Measurements from ENCODE around the gene MARCHF2.

The MARCHF2 gene

DNA sequence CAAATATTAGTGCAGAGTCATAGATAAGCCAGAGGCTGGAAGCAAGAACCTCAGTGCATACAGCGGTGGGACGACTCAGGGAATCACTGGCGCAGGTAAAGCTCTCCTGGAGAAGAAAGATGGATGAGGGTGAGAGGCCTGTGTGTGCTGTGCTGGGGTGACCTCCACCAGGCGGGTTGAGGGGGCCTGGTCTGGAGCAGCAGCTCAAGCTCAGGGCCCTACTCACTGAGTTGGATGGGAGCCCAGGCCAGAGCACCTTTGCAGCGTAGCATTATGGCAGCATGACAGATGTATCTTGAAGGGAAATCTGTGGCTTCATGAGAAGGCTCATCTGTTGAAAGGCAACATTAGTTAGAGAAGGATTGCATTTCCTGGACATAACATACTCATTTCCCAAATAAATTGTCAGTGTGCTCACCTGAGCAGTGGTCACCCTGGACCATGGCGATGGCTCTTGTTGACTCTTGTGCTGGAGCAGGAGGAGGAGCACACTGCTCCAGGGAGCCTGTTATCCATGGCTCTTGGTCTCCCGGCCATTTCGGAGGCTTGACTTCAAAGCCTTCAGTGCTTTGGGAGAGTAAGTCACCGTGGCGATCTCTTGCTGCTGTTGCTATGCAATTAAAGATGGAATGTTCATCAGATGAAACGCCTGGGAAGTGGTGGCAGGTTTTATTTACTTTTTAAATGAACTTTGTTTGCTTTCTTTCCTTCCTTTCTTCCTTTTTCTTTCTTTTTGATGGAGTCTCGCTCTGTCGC, 56.7 kb downstream of the MARCHF2 start:
- no peak overlapping the region for H2AFZ ChIP-seq (ENCODE audit: low read depth, low read length)
- H3K4me1 ChIP-seq (ENCODE audit: insufficient read depth, low read length), result peaks cover 5% of the 10 kb centered on the region
- H3K27me3 ChIP-seq (ENCODE audit: insufficient read depth, low read length), result no peaks in the 10 kb centered on the region
- H3K4me3 ChIP-seq (ENCODE audit: low read length), result no peak overlapping the region
- H3K36me3 ChIP-seq (ENCODE audit: insufficient read depth, low read length), result peaks cover 87% of the 10 kb centered on the region
- no peaks in the 10 kb centered on the region for H3K9me3 ChIP-seq (ENCODE audit: low read length)

DNA sequence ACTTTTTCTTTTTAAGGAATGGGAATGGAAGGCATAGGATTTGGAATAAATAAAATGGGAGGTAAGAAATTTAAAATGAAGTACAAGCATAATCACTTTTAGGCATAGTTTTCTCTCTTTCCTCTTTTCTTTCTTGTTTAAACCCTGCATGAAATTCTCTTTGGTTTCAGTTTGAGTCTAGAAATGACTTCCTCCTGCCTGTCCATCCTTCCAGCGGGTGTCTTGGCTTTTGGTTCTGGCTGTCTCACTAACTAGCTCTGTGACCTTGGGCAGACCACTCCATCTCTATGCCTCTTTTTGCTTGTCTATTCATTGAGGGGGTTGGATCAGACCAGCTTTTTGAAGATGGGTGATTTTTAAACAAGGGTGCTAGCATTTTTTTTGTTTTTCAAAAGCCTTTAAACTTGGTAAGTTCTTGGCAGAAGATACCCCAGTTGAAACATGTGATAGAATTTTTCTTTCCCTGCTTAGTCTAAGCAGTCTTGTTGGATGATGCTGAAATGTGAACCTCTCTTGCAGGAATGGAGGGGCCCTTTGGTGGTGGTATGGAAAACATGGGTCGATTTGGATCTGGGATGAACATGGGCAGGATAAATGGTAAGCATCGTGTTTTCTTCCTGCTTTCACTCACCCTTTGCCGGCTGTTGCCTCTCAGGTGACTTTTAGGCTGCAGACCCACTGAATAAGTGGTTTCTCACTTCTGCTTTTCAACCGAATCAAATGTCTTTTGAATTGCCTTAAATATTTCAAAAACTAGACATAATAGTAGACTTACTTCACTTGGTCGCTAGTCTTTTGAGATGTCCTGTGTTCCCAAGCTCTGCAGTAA, 60.8 kb downstream of the MARCHF2 start:
- Histone ChIP-seq H2AFZ (ENCODE audit: low read depth, low read length) (no peak overlapping the region), H3K4me1 (ENCODE audit: insufficient read depth, low read length) (peaks cover 5% of the 10 kb centered on the region), H3K27me3 (ENCODE audit: insufficient read depth, low read length) (no peaks in the 10 kb centered on the region), H3K4me3 (ENCODE audit: low read length) (no peak overlapping the region), H3K9me3 (ENCODE audit: low read length) (no peaks in the 10 kb centered on the region), H3K36me3 (ENCODE audit: insufficient read depth, low read length) (peaks cover 83% of the 10 kb centered on the region)

DNA sequence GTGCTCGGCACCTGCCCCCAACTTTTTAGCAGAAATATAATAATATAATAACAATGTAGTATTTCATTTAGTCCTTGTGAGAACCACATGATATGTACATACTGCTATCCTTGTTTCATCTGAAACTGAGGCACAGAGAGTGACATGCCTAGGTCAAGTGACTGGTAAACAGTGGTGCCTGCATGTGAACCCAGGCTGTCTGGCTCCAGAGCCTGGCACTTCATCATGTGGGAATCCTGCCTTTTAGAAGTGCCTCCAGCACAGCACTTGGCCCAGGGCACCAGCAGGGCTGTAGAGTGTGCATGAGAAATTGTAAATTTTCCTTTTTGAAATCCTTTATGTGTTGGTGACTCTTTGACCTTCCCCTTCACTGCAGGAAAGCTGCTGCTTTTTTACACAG, 61.9 kb downstream of the MARCHF2 start:
- Histone ChIP-seq H3K36me3 (ENCODE audit: insufficient read depth, low read length) (peaks cover 72% of the 10 kb centered on the region), H3K27me3 (ENCODE audit: insufficient read depth, low read length) (no peaks in the 10 kb centered on the region)

DNA sequence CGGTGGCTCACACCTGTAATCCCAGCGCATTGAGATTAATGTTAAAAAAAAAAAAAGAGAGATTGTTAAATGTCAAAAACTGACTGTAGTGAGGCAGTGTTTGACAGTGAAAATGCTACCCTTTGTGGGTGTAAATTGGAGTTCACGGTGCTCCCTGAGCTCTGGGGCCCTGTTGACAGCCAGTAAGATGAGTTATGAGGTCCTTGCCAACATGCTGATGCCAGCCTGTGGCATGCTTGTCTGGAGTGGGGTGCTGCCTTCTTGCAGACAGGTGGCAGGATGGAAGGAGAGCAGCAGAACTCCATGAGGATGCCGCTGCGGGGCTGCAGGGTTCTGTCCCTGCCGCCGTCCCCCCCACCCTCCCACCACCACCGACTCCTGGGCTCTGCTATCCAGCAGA, 63.4 kb downstream of the MARCHF2 start:
- no peak overlapping the region for H3K4me3 ChIP-seq (ENCODE audit: low read length)
- H3K36me3 ChIP-seq (ENCODE audit: insufficient read depth, low read length), result peaks cover 64% of the 10 kb centered on the region
- no peak overlapping the region for H2AFZ ChIP-seq (ENCODE audit: low read depth, low read length)
- no peaks in the 10 kb centered on the region for H3K9me3 ChIP-seq (ENCODE audit: low read length)
- H3K4me1 ChIP-seq (ENCODE audit: insufficient read depth, low read length), result no peaks in the 10 kb centered on the region
- H3K27me3 ChIP-seq (ENCODE audit: insufficient read depth, low read length), result no peaks in the 10 kb centered on the region

More for the DNA sequence above, 61.9 kb downstream of the MARCHF2 start:
- Histone ChIP-seq H3K9me3 (ENCODE audit: low read length) (no peaks in the 10 kb centered on the region), H3K4me3 (ENCODE audit: low read length) (no peak overlapping the region), H3K4me1 (ENCODE audit: insufficient read depth, low read length) (peaks cover under 1% of the 10 kb centered on the region), H2AFZ (ENCODE audit: low read depth, low read length) (no peak overlapping the region)

DNA sequence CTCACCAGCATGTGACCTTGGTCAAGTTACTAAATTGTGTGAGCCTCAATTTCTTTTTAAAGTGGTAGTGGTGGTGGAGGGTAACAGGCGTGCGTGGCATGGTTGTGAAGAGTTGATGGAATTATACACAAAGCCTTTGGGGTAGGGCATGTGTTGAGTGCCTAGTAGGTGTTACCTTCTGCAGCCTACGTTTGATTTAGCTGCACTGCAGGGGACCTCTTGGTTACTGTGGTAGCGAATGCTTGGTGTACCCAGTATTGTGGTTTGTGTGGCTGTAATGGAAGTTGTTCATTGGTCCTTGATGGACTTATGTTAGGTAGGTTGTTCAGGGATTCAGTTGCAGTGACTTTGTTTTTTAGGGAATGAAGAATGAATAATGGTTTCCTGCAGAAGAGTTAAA, 64.8 kb downstream of the MARCHF2 start:
- H3K4me3 ChIP-seq (ENCODE audit: low read length), result no peak overlapping the region
- no peaks in the 10 kb centered on the region for H3K4me1 ChIP-seq (ENCODE audit: insufficient read depth, low read length)
- peaks cover 65% of the 10 kb centered on the region for H3K36me3 ChIP-seq (ENCODE audit: insufficient read depth, low read length)
- no peak overlapping the region for H2AFZ ChIP-seq (ENCODE audit: low read depth, low read length)
- H3K27me3 ChIP-seq (ENCODE audit: insufficient read depth, low read length), result no peaks in the 10 kb centered on the region
- H3K9me3 ChIP-seq (ENCODE audit: low read length), result no peaks in the 10 kb centered on the region

DNA sequence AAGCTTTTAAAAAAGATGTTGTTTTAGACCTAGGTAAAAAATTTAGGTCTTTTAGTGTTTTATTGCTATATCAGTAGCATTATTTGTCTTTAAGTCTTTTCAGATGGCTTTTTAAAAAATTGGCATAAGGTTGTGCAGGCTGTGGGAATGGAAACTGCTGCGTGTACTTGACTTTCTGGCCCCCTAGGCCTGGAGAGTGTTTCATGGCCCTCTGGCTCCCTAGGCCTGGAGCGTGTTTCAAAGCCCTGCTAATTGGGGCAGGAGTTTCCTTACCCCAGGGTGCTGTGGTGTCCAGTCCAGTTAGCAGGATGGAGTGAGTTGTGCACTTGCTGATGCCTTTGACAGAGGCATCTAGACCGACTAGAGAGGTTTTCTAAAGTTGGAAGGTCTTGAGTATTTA, 65.5 kb downstream of the MARCHF2 start:
- Histone ChIP-seq H3K4me1 (ENCODE audit: insufficient read depth, low read length) (no peaks in the 10 kb centered on the region), H3K27me3 (ENCODE audit: insufficient read depth, low read length) (no peaks in the 10 kb centered on the region), H2AFZ (ENCODE audit: low read depth, low read length) (no peak overlapping the region), H3K4me3 (ENCODE audit: low read length) (no peak overlapping the region), H3K9me3 (ENCODE audit: low read length) (no peaks in the 10 kb centered on the region), H3K36me3 (ENCODE audit: insufficient read depth, low read length) (peaks cover 68% of the 10 kb centered on the region)

DNA sequence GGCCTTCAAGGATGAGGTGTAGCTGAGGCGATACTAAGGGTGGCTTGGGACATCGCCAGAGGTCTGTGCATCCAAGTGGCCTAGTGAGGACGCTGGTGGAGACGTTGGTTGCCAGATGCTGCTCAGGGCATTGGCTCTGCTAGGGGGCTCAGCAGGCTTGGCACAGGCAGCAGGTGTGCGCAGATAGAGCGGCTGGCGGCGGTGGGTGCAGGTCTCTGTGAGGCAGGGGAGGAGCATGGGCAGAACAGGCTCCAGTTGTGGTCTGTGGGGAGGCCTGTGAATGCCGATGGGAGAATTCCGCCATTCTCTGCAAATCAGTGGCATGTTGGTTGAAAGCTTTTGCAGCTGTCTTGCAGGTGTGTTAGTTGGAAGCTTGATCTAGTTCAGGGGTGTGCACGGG, 68.1 kb downstream of the MARCHF2 start:
- H3K36me3 ChIP-seq (ENCODE audit: insufficient read depth, low read length), result peaks cover 72% of the 10 kb centered on the region
- H2AFZ ChIP-seq (ENCODE audit: low read depth, low read length), result no peak overlapping the region
- peaks cover 2% of the 10 kb centered on the region for H3K4me1 ChIP-seq (ENCODE audit: insufficient read depth, low read length)

DNA sequence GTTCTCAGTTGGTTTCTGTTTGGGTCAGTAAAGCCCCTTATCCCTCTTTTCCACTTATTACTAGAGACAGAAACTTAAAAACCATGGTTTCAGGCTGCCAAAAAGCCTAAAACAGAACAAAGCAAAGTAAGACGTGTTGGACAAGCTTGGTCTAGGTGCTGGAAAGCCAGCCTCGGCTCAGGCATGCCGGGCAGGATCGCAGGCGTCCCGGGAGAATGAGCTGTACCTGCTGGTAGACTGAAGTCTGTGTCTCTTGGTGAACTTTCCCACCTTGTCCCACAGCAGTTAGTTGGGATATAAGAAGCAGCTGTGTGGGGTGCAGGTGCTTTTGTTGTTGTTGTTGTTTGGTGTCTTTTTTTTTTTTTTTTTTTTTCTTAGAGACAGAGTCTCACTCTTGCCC, 68.5 kb downstream of the MARCHF2 start:
- Histone ChIP-seq H3K27me3 (ENCODE audit: insufficient read depth, low read length) (no peaks in the 10 kb centered on the region), H3K4me3 (ENCODE audit: low read length) (no peak overlapping the region), H3K9me3 (ENCODE audit: low read length) (no peaks in the 10 kb centered on the region), H3K36me3 (ENCODE audit: insufficient read depth, low read length) (peaks cover 72% of the 10 kb centered on the region), H2AFZ (ENCODE audit: low read depth, low read length) (no peak overlapping the region), H3K4me1 (ENCODE audit: insufficient read depth, low read length) (peaks cover 5% of the 10 kb centered on the region)

More for the DNA sequence above, 68.1 kb downstream of the MARCHF2 start:
- Histone ChIP-seq H3K27me3 (ENCODE audit: insufficient read depth, low read length) (no peaks in the 10 kb centered on the region), H3K4me3 (ENCODE audit: low read length) (no peak overlapping the region), H3K9me3 (ENCODE audit: low read length) (no peaks in the 10 kb centered on the region)

DNA sequence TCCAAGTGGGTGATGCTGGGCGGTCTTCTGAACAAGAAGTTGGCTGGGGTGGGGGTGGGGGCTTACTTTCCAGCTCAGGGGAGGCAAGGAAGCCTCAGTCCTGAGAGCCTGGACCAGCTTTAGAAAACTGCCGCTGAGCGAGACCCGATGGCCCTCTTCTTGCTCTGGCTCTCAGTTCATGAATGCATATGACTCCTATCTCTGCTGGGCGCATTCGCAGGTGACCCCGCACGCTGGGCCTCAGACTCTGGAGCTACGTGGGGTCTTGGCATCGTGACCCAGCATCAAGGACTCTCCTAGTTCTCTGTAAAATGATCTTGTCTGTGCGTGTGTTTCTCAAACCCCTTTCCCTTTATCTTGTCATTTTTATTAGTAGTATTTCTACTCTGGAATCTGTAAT, 69.6 kb downstream of the MARCHF2 start:
- Histone ChIP-seq H2AFZ (ENCODE audit: low read depth, low read length) (no peak overlapping the region), H3K36me3 (ENCODE audit: insufficient read depth, low read length) (peaks cover 75% of the 10 kb centered on the region), H3K27me3 (ENCODE audit: insufficient read depth, low read length) (no peaks in the 10 kb centered on the region), H3K4me1 (ENCODE audit: insufficient read depth, low read length) (peaks cover 16% of the 10 kb centered on the region), H3K4me3 (ENCODE audit: low read length) (no peak overlapping the region), H3K9me3 (ENCODE audit: low read length) (no peaks in the 10 kb centered on the region)

DNA sequence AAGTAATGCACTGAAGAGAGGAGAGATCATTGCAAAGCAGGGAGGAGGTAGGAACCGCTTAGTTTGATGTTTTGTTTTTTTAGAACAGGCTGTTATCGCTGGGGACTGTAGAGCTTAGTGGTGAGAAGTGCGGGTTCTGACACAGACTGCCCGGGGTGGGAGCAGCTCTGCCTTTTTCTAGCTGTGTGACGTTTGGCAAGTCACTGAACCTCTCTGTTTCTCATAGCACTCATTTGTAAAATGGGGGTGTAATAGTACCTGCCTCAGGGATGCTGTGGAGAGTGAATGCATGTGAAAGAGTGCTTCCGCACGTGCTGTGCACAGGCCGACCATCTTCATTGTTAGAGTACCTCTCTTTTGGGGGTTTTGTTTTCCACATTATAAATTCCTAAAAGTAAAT, 70.1 kb downstream of the MARCHF2 start:
- no peak overlapping the region for H2AFZ ChIP-seq (ENCODE audit: low read depth, low read length)
- H3K4me1 ChIP-seq (ENCODE audit: insufficient read depth, low read length), result peaks cover 21% of the 10 kb centered on the region
- H3K36me3 ChIP-seq (ENCODE audit: insufficient read depth, low read length), result peaks cover 71% of the 10 kb centered on the region
- H3K9me3 ChIP-seq (ENCODE audit: low read length), result no peaks in the 10 kb centered on the region
- no peak overlapping the region for H3K4me3 ChIP-seq (ENCODE audit: low read length)
- H3K27me3 ChIP-seq (ENCODE audit: insufficient read depth, low read length), result no peaks in the 10 kb centered on the region

DNA sequence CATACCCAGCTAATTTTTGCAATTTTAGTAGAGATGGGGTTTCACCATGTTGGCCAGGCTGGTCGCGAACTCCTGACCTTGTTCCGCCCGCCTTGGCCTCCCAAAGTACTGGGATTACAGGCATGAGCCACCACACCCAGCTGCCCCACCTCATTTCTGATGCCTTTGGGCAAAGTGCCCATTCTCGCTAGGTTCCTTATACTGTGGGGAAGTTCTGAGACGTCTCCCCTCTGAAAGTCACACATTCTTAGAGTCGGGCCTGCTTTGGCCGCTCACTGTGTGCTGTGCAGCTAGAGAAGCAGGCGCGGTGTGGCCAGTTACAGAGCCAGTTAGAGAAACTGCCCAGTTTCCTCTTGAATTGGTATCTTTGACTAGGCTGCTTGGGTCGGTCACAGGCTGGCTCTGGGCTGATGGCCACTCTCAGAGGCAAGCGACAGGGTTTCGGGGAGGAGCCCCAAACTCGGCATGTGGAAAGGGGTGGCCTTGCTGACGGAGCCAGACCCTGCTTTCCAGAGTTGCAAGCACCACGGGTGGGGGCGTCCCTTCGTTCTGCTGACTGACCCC, 71.3 kb downstream of the MARCHF2 start:
- H3K4me3 ChIP-seq (ENCODE audit: low read length), result no peak overlapping the region
- no peaks in the 10 kb centered on the region for H3K9me3 ChIP-seq (ENCODE audit: low read length)
- H3K36me3 ChIP-seq (ENCODE audit: insufficient read depth, low read length), result peaks cover 71% of the 10 kb centered on the region
- H2AFZ ChIP-seq (ENCODE audit: low read depth, low read length), result no peak overlapping the region
- H3K27me3 ChIP-seq (ENCODE audit: insufficient read depth, low read length), result no peaks in the 10 kb centered on the region
- peaks cover 31% of the 10 kb centered on the region for H3K4me1 ChIP-seq (ENCODE audit: insufficient read depth, low read length)

DNA sequence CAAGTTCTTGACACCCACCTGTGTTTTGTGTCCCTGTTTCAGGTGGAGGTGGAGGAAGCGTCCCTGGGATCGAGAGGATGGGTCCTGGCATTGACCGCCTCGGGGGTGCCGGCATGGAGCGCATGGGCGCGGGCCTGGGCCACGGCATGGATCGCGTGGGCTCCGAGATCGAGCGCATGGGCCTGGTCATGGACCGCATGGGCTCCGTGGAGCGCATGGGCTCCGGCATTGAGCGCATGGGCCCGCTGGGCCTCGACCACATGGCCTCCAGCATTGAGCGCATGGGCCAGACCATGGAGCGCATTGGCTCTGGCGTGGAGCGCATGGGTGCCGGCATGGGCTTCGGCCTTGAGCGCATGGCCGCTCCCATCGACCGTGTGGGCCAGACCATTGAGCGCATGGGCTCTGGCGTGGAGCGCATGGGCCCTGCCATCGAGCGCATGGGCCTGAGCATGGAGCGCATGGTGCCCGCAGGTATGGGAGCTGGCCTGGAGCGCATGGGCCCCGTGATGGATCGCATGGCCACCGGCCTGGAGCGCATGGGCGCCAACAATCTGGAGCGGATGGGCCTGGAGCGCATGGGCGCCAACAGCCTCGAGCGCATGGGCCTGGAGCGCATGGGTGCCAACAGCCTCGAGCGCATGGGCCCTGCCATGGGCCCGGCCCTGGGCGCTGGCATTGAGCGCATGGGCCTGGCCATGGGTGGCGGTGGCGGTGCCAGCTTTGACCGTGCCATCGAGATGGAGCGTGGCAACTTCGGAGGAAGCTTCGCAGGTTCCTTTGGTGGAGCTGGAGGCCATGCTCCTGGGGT, 72.7 kb downstream of the MARCHF2 start:
- Histone ChIP-seq H3K9me3 (ENCODE audit: low read length) (no peaks in the 10 kb centered on the region), H2AFZ (ENCODE audit: low read depth, low read length) (no peak overlapping the region), H3K27me3 (ENCODE audit: insufficient read depth, low read length) (no peaks in the 10 kb centered on the region), H3K4me1 (ENCODE audit: insufficient read depth, low read length) (peaks cover 34% of the 10 kb centered on the region), H3K4me3 (ENCODE audit: low read length) (no peak overlapping the region), H3K36me3 (ENCODE audit: insufficient read depth, low read length) (peaks cover 74% of the 10 kb centered on the region)

Data from neuron (in vitro differentiated cells).